Measurements from ENCODE around the gene DENND1A.
"Not testable (repeated sequence)": the region's sequence is repeated elsewhere in the genome, so short reads cannot be mapped to it uniquely, and the experiment has no call there.

Gene DENND1A

GRCh38 chr9:123402981-123403509 lies 526.9 kb downstream of the DENND1A start:
- no peak for DNase-seq

- DNase-seq, result no peak
Observed at GRCh38 chr9:123401879-123402513, 527.9 kb downstream of the DENND1A start.

DNA sequence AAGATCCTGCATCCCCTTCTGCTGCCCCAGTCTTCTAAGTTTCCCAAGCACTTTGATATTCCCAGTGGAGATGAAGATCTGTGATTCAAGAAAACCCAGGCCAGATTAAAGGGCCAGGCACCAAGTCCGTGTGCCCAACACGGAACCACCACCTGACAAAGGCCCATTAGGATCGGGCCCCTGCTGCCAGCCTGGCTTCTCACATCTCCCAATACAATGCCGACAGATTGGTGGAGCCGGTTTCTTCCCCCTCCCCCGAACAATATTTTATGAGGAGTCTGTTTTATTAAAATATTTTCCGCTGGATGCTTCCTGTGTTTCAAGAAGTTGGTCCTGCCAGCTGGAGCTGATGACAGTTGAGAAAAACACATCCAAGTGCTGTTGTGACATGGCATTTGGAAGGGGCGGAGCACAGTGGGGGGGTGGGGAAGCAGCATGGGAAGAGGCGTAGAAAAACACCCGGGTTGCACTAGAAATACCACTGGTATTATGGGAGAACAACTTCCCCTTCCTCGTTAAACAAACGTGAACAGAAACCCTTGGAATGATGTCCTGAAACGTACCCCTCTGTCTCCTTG lies 528.9 kb downstream of the DENND1A start:
- no peak for DNase-seq

DNA sequence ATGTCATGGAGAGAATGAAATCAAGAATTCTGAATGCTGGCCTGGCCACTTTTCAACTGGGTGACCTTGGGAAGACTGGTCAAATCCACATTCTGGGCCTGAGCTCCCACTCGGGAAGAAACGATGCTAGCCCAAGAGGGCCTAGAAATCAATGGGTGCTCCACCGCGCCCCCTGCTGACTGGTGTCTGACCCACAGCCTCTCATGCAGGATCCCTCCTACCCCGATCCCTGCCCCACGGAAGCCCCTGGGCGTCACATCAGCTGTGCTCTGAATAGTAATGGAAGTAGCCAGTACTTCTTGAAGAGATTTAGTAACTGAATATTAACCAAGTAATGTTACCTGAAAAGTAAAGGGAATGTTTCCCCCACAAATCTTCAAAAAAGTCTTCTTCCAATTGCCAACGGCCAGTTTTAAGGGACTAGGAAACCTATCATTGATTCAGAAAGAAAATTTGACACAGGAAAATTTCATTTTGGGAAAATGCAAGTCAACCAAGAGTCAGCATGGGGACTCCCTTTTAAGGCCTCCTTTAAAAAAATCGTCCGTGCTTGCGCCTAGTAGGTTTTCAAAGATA lies 530.0 kb downstream of the DENND1A start:
- no peak for DNase-seq

- DNase-seq, result not testable (repeated sequence)
Observed at GRCh38 chr9:123398938-123399337, 531.0 kb downstream of the DENND1A start.

DNA sequence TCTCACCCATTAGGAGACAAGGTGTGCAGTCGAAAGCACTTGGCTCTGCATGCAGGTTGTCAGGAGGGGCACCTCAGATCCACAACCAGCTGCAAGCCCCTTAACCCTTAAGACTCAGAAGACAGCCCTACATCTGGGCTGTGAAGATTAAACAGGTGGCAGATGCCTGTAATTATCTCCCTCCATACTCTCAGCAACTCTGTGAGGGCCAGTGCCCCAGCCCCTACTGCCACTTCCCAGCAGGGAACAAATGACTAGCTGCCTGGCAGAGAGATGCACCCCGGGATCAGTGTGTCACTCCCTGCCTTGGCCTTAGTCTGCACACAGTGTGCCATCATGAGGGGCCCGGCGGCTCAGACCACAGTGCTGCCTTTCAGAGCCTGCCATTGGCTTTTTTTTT lies 532.0 kb downstream of the DENND1A start:
- DNase-seq, result no peak

- no peak for DNase-seq
Observed at GRCh38 chr9:123395689-123396511, 534.0 kb downstream of the DENND1A start.

- no peak for DNase-seq
Observed at GRCh38 chr9:123395276-123395688, 534.6 kb downstream of the DENND1A start.

DNA sequence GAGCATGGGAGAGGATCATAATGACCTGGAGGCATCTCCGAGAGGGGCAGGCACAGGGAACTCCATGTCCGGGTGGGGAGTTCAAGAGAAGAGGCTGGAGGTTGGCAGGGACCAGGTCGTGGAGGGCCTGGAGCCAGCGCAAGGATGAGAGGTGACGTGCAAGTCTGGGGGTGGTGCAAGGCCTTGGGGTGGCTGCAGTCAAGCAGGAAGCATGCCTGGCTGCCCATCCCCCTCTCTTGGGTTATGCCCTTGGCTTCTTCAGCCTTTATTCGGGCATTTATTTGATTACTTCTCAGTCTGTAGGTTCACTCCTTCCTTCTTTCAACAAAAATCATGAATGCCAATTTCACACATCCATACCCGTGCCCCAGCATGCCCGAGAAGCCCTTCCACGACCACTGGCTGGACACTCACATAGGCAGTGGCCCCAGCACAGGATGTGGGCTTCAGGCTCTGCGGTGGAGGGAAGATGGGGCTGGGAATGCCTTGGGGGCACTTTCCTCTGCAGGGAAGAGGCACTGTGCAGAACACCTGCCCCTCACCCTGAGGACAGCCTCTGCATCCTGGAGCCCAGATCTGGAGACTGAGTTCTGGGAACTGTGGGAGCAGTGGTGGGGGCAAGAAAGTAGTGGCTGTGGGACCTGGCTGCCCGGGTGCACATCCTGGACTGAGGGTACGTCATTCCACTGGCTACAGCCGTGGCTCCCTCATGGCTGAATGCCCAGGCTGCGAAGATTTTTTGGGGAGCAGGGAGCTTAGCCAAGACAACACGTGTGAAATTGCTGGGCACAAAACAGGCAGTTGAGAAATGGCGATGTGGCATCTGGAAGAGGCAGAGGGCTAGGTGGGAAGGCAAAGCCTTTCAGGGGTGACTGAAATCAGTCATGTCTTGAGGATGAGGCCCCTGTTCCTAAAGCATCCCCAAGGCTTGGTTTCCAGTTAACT lies 535.4 kb downstream of the DENND1A start:
- no peak for DNase-seq

- no peak for DNase-seq
Observed at GRCh38 chr9:123392802-123393201, 537.1 kb downstream of the DENND1A start.

DNA sequence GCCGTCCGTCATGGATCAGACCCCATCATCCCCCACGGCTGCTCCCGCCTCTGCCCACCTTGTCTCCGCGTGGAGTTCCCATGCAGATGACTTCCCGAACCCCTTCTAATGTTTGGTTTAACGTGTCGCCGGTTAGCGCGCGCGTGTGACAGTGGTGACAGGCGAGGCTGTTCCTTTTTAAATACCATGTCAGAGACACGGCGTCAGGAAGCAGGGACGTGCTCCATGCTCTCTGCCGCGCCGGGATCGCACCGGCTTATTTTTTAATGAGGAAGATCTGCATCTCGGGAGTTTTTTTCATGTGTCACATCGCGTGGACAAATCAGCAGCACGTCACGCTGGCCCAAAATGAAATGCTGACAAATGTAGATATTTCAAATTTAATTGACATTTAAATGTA lies 538.0 kb downstream of the DENND1A start:
- DNase-seq, result no peak

GRCh38 chr9:123391233-123391632 lies 538.7 kb downstream of the DENND1A start:
- DNase-seq, result no peak

GRCh38 chr9:123390337-123391135 lies 539.4 kb downstream of the DENND1A start:
- DNase-seq, result no peak

DNA sequence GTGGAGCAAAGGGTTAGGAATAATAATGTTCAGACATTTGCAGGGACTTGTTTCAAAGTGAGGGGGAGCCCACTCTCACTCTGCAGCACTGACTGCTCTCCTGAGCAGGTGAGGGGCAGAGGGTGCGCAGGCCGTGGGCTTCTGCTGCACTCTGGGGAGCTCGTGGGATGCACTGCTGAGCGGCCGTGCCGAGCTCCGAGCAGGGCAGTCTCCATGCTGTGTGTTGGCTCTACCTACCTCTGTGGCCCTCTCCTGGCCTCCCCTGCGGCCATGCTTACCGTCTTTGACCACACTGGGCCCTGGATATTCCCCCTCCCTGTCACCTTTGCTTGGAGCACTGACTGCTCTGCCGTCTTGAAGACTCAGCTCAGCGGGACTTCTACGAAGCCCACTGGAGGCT lies 540.2 kb downstream of the DENND1A start:
- no peak for DNase-seq

- no peak for DNase-seq
Observed at GRCh38 chr9:123389070-123389469, 540.9 kb downstream of the DENND1A start.

DNA sequence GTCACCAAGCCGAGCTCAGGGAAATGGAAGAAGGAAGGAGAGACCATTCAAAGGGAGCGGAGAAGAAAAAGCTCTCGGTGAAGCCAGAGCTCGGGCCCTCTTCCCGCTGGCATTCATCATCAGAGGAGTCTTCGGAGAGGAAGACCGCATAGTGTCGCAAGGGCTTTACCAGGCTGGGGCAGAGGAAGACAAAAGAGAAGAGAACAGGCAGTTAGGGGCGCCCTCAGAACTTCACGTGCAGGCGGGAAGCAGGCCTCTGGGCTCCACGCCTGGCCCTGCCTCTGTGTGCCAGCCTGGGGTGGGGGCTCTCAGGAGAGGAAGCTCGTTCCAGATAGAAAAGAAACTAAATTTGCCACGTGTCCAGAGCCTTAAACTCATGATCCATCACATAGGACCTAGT lies 542.2 kb downstream of the DENND1A start:
- DNase-seq, result no peak

GRCh38 chr9:123383512-123384170 lies 546.3 kb downstream of the DENND1A start:
- no peak for DNase-seq

GRCh38 chr9:123382653-123383511 lies 547.0 kb downstream of the DENND1A start:
- DNase-seq, result no peak

GRCh38 chr9:123380852-123381705 lies 548.8 kb downstream of the DENND1A start:
- no peak for DNase-seq

Data from activated CD4-positive, alpha-beta T cell treated with anti-CD3 and anti-CD28 coated beads for 4 hours (primary cell).